Keratinocyte (primary cell): Measurements from ENCODE around the gene ZEB2. TPM values are rescaled to one million over a fixed set of nuclear protein-coding genes. Genes with fewer than 3 reads are reported as not detected.

Experiments
- DNase-seq: peaks from one replicate; pipeline ENCODE4 v3.0.0-alpha.2; 2011; ENCODE audit warnings: low read depth, missing footprints, low spot score
- FAIRE-seq: peaks from 2 replicates; lab custom pipeline; 2011; peaks lifted over from hg19 to GRCh38; lab: Jason Lieb, UNC
- H2AFZ ChIP-seq: 2 replicates; pipeline ENCODE4 v1.6.0; 2012; ENCODE audit warnings: low read length, control low read depth, inconsistent platforms; ENCODE audit not compliant: control insufficient read depth
- H3K27ac ChIP-seq: 2 replicates; pipeline ENCODE4 v1.5.1; 2011; ENCODE audit warnings: low read length; ENCODE audit not compliant: control insufficient read depth, insufficient read depth
- H3K27me3 ChIP-seq: 3 replicates; pipeline ENCODE4 v1.6.0; 2011; ENCODE audit warnings: low read length; ENCODE audit not compliant: control insufficient read depth, insufficient read depth; ENCODE audit errors: extremely low read depth
- H3K36me3 ChIP-seq, 2 experiments: 2 replicates in 1 of 2; 3 replicates in 1 of 2; pipeline ENCODE4 v1.5.1; 2011; ENCODE audit warnings: low read length in 2 of 2, mild to moderate bottlenecking in 1 of 2; ENCODE audit not compliant: control insufficient read depth in 2 of 2, insufficient read depth in 2 of 2; ENCODE audit errors: extremely low read depth in 1 of 2
- H3K4me1 ChIP-seq: 3 replicates; pipeline ENCODE4 v1.5.1; 2011; ENCODE audit warnings: low read length; ENCODE audit not compliant: control insufficient read depth, insufficient read depth; ENCODE audit errors: extremely low read depth
- H3K4me2 ChIP-seq: 3 replicates; pipeline ENCODE4 v1.6.0; 2011; ENCODE audit warnings: low read depth, low read length; ENCODE audit not compliant: control insufficient read depth, insufficient read depth; ENCODE audit errors: extremely low read depth
- H3K4me3 ChIP-seq, 3 experiments: fragments of 200-600 bp in 1 of 3; sonication (generic) in 1 of 3; 2 replicates in 2 of 3; 3 replicates in 1 of 3; pipeline ENCODE4 v1.5.1; 2011 to 2016; ENCODE audit warnings: low read length in 3 of 3, mild to moderate bottlenecking in 3 of 3, control low read depth in 2 of 3, inconsistent platforms in 1 of 3, low read depth in 1 of 3, mixed read lengths in 1 of 3, mixed run types in 1 of 3, moderate library complexity in 1 of 3; ENCODE audit not compliant: control insufficient read depth in 2 of 3, insufficient read depth in 2 of 3; ENCODE audit errors: extremely low read depth in 1 of 3
- H3K79me2 ChIP-seq: 2 replicates; pipeline ENCODE4 v1.6.0; 2012; ENCODE audit warnings: low read length; ENCODE audit not compliant: control insufficient read depth, insufficient read depth
- H3K9ac ChIP-seq: 3 replicates; pipeline ENCODE4 v1.6.0; 2011; ENCODE audit warnings: low read length; ENCODE audit not compliant: control insufficient read depth, insufficient read depth; ENCODE audit errors: extremely low read depth
- H3K9me1 ChIP-seq: 3 replicates; pipeline ENCODE4 v1.6.0; 2011; ENCODE audit warnings: low read length; ENCODE audit not compliant: control insufficient read depth, insufficient read depth; ENCODE audit errors: extremely low read depth
- H3K9me3 ChIP-seq: 2 replicates; pipeline ENCODE4 v1.5.1; 2012; ENCODE audit warnings: low read depth, low read length; ENCODE audit not compliant: control insufficient read depth
- H4K20me1 ChIP-seq: 3 replicates; pipeline ENCODE4 v1.6.0; 2011; ENCODE audit warnings: low read length; ENCODE audit not compliant: control insufficient read depth, insufficient read depth; ENCODE audit errors: extremely low read depth
- CTCF ChIP-seq, 3 experiments: IDR thresholded peaks in 1 of 3; conservative IDR thresholded peaks in 1 of 3; optimal IDR thresholded peaks in 1 of 3; 2 replicates in 2 of 3; 3 replicates in 1 of 3; pipeline versions ENCODE3 to v1.5.1; 2011; ENCODE audit warnings: low read length in 3 of 3, mild to moderate bottlenecking in 3 of 3, moderate library complexity in 2 of 3, control low read depth in 1 of 3, inconsistent platforms in 1 of 3; ENCODE audit not compliant: insufficient read depth in 2 of 3; ENCODE audit errors: extremely low read depth in 1 of 3
- EZH2 ChIP-seq: IDR thresholded peaks from one replicate; pipeline ENCODE4 v1.6.1; 2012; ENCODE audit warnings: inconsistent platforms, mild to moderate bottlenecking, low read length, moderate library complexity
- dilution Hi-C: fragments of 300-500 bp; cut with MboI; formaldehyde crosslinking; loops from one replicate; pipeline ENCODE4 v1.7.0; 2020; ENCODE audit warnings: low sequenced_read_pairs; ENCODE audit not compliant: extremely low pct_ligation_motif_present
- polyA plus RNA-seq, 5 experiments: library from polyadenylated mRNA; depleted of rRNA in 3 of 5; stranded (reverse) in 3 of 5; stranded (forward) in 1 of 5; unstranded in 1 of 5; fragments of >200 nt; gene quantifications; 1 replicate in 1 of 5; 2 replicates in 3 of 5; 3 replicates in 1 of 5; pipeline versions ENCODE4 v1.2.1 to v1.2.3, GENCODE V29; 2011 to 2012; ENCODE audit warnings: missing spikeins in 2 of 5, low read depth in 1 of 5, low replicate concordance in 1 of 5

ZEB2 gene
- polyA plus RNA-seq, 1 donor (not counting 4 experiments of a cell fraction or from before 2014, with no cell fraction given) = 0.12 TPM

- H3K27ac ChIP-seq = no peak overlapping the region
- FAIRE-seq (no peak), DNase-seq (no peak)
- H3K4me1 ChIP-seq = no peaks in the 10 kb centered on the region
- no peak overlapping the region for H3K4me2 ChIP-seq
- dilution Hi-C loops = no loop called here
- TF ChIP-seq CTCF (optimal IDR thresholded peaks at IDR 0.05 in 1 of 3, IDR thresholded peaks at IDR 0.05 in 1 of 3, conservative IDR thresholded peaks at IDR 0.05 in 1 of 3; ENCODE audit: extremely low read depth in 1 of 3, insufficient read depth in 2 of 3, low read length in 3 of 3) (no peak), EZH2 (no peak)
- no peaks in the 10 kb centered on the region for H3K9me1 ChIP-seq
- no peaks in the 10 kb centered on the region for H3K79me2 ChIP-seq
- H2AFZ ChIP-seq = no peak overlapping the region
- H3K27me3 ChIP-seq = no peaks in the 10 kb centered on the region
- no peaks in the 10 kb centered on the region for H3K9me3 ChIP-seq
- no peak overlapping the region for H3K9ac ChIP-seq
- no peaks in the 10 kb centered on the region for H4K20me1 ChIP-seq
- no peaks in the 10 kb centered on the region for H3K36me3 ChIP-seq
- no peak overlapping the region for H3K4me3 ChIP-seq
Measured at GRCh38 chr2:144431392-144431783, 88.5 kb downstream of the ZEB2 start.

GRCh38 chr2:144430722-144431391 lies 89.1 kb downstream of the ZEB2 start:
- no peaks in the 10 kb centered on the region for H3K79me2 ChIP-seq
- no peaks in the 10 kb centered on the region for H4K20me1 ChIP-seq
- H3K4me2 ChIP-seq = no peak overlapping the region
- TF ChIP-seq CTCF (optimal IDR thresholded peaks at IDR 0.05 in 1 of 3, IDR thresholded peaks at IDR 0.05 in 1 of 3, conservative IDR thresholded peaks at IDR 0.05 in 1 of 3; ENCODE audit: extremely low read depth in 1 of 3, insufficient read depth in 2 of 3, low read length in 3 of 3) (no peak), EZH2 (no peak)
- no peak overlapping the region for H3K27ac ChIP-seq
- DNase-seq = no peak
- dilution Hi-C loops = no loop called here
- H3K9me3 ChIP-seq = no peaks in the 10 kb centered on the region
- no peaks in the 10 kb centered on the region for H3K4me1 ChIP-seq
- H3K9ac ChIP-seq = no peak overlapping the region
- no peak for FAIRE-seq
- no peaks in the 10 kb centered on the region for H3K9me1 ChIP-seq
- no peak overlapping the region for H3K4me3 ChIP-seq
- H3K27me3 ChIP-seq = no peaks in the 10 kb centered on the region
- no peaks in the 10 kb centered on the region for H3K36me3 ChIP-seq
- H2AFZ ChIP-seq = no peak overlapping the region
